Stimulated activated CD4-positive, alpha-beta T cell treated with anti-CD3 and anti-CD28 coated beads, Interleukin-2, amount 100 ng/mL, for 24 hours (primary cell): ENCODE data around the gene MED27.

ENCODE experiments used
- DNase-seq, 2 donors: peaks; one replicate each; pipeline ENCODE4 v3.0.0-alpha.2; 2020

The MED27 gene

DNA sequence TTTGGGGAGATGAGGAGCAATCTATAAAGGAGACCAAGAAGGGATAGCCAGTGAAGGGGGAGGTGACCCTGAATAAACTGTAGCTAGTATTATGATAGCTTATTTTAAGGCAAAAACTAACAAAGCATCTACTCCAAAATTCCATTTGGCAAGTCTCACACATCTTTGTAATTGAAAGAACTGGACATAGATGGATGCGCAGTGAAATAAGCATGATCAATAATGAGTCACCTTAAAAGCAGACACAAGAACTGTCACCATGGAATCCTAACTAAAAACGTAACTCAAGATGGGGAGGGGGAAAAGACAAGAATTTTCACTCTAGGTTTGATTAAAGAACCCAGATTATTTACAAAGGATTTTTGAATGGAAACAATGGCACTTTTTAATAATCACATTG lies 164.5 kb downstream of the MED27 start:
- no peak for DNase-seq

DNA sequence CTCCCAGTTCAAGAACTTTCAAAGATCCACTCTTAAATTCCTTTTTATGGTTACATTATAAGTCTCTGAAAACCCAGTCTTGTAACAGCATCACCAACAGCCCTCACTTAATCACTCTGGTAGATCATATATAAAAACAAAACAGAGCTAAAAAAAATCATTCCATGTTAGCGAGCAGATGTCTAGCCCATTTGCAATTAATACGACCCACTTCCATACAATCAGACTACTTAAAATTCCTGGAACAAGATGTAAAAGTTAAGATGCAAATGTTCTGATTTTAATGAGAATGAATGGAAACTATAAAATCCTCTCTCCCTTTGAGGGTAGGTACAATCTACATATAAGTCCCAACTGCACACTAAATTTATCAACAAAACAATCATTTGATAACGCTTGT lies 167.0 kb downstream of the MED27 start:
- DNase-seq, result no peak

DNA sequence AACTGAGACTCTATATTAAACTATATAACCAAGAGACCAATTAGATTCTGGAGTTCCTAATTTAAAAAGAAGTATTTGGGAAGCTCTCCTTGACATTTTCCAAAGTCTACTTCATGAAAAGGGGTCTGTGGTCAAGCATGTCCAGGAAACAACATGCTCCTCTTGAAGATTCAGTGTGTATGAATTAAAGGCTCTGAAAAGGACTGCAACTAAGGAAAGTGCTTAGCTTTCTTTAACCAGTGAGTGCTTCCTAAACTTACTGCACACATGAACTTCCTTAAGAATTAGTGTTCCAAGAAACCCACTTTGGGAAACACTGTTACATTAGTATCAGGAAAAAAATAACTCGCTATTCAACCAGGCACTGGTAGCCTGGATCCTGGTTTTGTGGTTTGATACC lies 167.6 kb downstream of the MED27 start:
- DNase-seq, result no peak

DNA sequence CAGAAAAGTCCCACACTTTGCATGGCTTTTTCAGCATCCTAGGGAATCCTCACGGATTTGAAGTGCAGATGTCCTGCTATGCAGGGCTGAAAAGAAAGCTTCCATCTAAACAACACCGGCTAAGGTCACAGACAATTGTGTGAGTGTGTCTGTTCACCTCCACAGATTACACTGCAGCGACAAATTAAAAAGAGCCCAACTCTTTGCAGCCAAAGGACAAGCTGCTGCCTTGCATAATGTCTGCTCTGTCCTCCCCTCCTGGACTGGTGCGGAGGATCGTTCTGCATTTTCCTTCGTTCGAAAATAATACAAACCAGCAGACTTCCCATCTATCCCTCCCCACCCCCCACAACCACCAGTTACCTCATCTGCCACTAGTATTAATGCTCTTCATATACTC lies 169.1 kb downstream of the MED27 start:
- no peak for DNase-seq

DNA sequence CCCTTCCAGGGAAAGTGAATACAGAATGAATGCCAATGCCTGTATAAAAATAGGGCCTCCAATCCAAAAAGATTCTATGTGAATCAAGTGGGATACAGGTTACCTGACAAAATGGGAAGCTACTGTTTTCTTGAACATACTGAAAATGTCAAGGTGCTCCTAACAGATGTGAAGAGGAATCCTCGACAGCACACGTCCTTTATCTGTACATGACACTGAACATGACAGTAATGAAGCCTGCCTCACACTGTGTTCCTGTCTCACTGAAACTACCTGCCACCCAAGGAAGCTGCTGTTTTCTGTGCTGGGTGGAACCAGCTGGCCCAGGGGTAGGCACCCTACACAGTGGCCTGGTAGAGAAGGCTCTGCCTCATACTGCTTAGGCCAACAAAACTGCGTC lies 174.5 kb downstream of the MED27 start:
- DNase-seq, result no peak

DNA sequence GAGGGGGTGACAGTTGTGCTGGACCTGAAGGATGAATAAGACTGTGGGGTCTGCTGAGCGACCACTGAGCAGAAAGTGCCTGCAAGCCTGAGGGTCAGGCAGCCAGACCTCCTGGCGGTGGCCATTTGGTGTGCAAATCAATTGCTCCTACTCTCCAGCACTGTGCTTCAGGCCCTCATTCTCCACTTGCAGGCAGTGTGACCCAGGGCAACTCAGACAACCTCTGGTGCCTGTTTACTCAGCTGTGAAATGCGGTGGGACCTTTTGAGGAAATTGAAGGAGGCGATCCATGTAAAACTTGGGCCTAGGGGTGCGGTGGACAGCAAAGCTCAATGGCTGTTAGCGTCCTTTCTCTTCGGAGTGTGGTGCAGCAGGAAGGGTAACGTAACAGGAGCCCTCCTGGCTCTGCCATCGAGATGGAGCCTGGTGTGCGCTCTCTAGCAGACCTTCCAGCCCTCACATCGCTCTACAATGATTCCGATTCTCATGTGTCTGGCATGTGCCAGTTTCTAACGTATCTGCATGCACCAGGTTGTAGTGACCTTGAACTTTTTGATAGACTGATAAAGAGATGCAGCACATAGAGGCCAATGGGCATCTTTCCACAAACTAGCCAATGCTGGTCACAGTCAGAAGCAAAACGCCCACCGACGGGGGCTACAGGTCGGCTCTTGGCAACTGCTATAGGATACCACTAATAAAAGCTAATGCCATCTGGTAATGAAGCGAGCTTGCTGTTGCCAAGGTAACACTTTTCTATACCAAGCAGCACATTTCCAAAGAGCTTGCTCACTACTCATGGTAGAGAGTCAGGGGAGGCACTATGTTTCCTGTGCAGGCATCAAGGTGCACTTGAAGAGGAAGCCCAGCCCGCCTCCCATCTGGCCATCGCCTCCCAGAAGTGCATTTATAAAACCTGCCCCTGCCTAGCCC lies 180.1 kb downstream of the MED27 start:
- no peak for DNase-seq

DNA sequence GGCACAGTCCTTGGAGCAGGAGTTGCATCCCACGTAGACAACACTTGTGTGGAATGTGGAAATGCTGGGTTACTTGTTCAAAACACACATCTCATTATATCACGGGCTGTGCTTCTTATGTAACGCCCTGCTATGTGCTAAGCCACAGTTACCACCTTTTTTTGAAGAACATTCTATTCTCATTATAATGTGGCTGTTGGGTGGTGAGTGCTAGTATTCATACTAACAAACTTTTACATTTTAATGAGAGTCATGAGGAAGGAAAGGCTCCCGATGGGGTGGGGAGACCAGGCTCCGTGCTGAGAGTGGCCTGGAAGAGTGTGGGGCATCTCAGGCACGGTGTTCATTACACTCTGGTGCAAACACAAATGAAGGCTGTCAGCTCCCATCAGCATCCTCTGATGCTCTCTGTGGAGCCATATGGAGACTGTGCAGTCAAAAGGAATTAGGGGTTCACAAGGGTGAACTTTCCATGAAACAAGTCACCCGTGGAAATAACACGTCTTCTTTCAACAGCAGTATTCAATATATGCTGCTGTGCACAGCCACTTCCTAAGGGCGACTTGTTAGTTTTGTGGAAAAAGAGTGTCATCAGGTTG lies 186.7 kb downstream of the MED27 start:
- DNase-seq, result no peak

GRCh38 chr9:131892162-131892707 lies 187.4 kb downstream of the MED27 start:
- no peak for DNase-seq

- no peak for DNase-seq
These were observed 188.1 kb downstream of the MED27 start for GRCh38 chr9:131891598-131891997.

DNA sequence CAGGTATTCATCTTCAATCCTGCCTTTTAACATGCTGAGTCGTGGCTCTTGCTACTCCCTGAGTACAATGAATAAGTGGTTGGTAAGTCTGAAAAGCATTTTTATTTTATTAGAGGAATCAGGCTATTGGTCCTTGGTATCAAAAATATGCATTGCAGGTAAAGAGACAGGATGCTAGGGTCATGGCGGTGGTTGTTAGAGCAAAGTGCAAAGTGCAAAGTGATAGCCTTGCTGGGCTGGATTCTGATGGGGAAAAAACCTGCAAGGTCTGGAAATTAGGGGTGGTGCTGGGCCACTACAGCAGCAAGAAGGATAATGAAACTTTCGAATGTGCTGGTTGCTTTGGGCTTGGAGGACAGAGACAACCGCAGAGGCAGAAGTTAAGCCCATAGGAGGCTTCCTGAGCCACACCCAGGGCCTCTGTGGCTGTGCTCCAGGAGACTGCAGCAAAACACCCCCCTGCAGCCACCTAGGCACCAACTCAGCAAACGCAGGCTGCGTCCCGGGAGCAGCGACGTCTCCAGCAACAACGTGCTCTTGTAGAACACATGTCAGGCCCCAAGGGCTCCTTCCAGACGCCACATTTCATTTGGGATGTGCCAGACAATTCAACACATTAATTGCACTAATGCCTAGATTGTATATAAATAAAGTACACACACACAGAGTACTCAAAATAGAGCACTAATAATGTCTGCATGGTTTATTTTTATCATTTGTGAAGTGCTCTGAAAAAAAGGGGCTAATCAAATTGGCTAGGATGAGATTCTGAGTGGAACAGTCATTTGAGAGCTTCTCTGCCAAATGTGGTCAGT lies 190.0 kb downstream of the MED27 start:
- DNase-seq, result no peak

DNA sequence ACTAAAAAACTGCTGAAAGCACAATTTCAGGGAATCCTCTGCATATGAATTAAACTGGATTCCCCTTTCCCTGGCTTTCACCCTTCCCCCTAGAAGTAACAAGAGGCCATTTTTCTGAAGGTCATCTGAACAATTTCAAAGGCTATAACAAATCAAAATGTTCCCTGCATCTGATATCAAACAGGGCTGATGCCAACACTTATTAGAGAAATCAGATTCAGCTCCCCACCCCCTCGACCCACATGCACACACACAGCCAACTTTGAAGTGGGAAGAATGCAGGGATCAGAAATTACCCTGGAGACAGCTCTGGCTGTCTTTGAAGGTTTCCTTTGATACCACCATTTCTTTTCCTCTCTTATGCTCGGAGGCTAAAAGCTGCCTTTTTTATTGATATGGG lies 190.7 kb downstream of the MED27 start:
- no peak for DNase-seq

- DNase-seq, result no peak
These were observed 192.0 kb downstream of the MED27 start for GRCh38 chr9:131887680-131888079.

DNA sequence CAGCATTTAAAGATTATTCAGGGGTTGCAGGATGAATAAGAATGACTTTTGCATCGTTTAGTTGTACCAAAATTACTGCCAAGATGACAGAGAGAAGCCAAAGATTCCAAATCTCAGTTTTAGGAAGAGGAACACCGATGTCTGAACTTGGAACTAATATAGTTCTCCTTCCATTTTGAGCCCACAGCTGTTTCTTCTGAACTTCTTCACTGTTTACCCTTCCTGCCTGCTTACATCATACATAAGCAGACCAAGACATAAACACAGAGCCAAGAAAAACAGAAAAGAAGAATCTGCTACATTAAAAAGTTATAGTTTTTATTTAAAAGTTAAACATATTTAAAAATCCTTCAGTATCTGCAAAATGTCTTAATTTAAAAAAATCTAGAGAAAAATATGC lies 192.8 kb downstream of the MED27 start:
- no peak for DNase-seq

GRCh38 chr9:131885144-131885609 lies 194.5 kb downstream of the MED27 start:
- DNase-seq, result no peak

GRCh38 chr9:131884222-131884621 lies 195.4 kb downstream of the MED27 start:
- DNase-seq, result no peak

DNA sequence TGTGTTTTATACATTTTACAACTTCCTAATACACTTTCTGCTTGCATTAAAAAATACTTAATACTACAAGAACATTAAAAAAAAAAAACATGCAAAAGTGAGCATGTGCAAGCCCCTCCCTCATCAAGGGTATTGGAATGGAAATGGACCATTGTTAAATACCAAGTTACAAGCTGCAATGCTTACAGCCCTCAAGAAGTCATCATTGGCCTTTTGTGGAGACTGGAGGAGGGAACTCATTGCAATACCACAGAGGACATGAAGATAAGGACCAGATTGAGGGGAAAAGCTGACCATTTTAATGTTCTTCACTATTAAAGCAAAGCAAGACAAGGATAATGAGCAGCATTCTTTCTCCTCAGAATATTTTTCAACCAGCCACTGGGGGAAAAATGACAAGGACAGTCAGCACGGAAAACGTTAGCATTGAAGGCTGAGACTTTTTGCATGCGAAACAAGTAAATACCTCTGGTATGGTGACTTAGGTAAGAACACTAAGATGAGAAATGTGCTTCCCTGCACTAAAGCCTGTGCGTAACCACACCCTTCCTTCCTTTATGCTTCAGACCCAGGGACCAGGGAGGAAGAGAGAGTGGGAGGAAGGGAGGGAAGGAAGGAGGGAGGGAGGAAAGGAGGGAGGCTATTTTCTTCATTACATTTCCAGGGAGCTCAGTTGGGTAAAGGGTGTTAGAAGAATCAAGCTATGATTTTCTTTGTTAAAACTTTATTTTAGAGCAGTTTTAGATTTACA lies 198.7 kb downstream of the MED27 start:
- no peak for DNase-seq

DNA sequence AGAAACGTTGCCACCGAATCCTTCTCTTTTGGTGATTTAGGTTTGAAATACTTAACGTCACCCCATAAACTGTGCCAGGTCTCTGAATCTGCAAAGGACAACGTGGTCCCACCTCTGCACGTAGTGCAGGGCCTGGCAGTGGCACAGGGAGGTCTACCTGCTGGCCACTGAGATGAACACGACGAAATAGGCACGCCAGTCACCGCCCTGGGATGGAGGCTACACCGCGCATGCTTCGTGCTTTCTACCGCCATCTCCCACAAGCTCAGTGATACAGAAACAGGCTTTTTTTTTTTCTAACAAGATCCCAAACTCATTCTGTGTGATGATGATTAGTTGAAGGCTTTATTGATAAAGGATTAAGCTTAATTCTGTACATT lies 199.8 kb downstream of the MED27 start:
- no peak for DNase-seq

GRCh38 chr9:131879181-131879910 lies 200.3 kb downstream of the MED27 start:
- no peak for DNase-seq

DNA sequence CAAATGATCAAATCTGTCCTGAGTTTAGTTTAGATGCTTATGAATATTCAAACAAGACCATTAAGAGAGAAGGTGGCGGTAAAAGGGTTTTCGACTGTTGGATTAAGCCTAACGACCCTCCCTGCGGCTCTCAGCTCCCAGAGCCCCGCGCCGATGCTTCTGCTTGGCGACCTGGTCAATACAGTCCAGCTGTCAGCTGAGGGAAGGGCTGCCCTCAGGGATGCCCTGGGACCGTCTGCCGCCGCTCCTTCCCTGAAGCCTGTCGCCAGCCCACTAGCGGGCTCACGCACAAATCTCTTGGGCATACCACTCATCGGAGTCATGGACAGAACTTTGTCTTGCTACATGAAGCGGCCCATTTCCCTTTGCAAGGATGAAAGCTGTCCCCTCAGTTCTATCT lies 203.2 kb downstream of the MED27 start:
- no peak for DNase-seq

GRCh38 chr9:131875828-131876485 lies 203.7 kb downstream of the MED27 start:
- DNase-seq, result no peak
